CD4-positive, alpha-beta T cell (primary cell): ENCODE data around the gene SND1. TPM values are rescaled to one million over a fixed set of nuclear protein-coding genes. Genes with fewer than 3 reads are reported as not detected.

Experiments
- ATAC-seq: fragments of 200-7000 bp; cut with Tn5 transposase; one replicate; pipeline ENCODE4 v1.10.0; 2022; ENCODE audit warnings: mild to moderate bottlenecking; ENCODE audit not compliant: poor library complexity
- CTCF ChIA-PET: fragments of 350-600 bp; sonication (Branson Sonifier 250); formaldehyde crosslinking; loops from one replicate; lab custom pipeline; 2021; ENCODE audit warnings: antibody characterized with exemption, inconsistent platforms; lab: Charles Lee
- POLR2A ChIA-PET: fragments of 350-600 bp; sonication (Branson Sonifier 250); formaldehyde crosslinking; loops from one replicate; lab custom pipeline; 2021; ENCODE audit warnings: antibody characterized with exemption, inconsistent platforms; lab: Charles Lee
- DNase-seq, 14 experiments: peaks; one replicate each; pipeline ENCODE4 v3.0.0-alpha.2; 2013 to 2020; ENCODE audit warnings: mixed read lengths in 2 of 14
- H3K27ac ChIP-seq, 2 donors: one replicate each; pipeline versions ENCODE4 v1.5.1 to v1.7.0; 2013; ENCODE audit warnings: low read length in 2 of 2, low read depth in 1 of 2, mild to moderate bottlenecking in 1 of 2
- H3K27me3 ChIP-seq, 2 experiments: 1 replicate in 1 of 2; 2 replicates in 1 of 2; pipeline versions ENCODE4 v1.6.1 to v1.7.0; 2013; ENCODE audit warnings: low read length in 2 of 2, control low read depth in 1 of 2, mild to moderate bottlenecking in 1 of 2, moderate library complexity in 1 of 2; ENCODE audit not compliant: insufficient read depth in 2 of 2, control insufficient read depth in 1 of 2
- H3K36me3 ChIP-seq: one replicate; pipeline ENCODE4 v1.6.1; 2013; ENCODE audit warnings: low read length, control low read depth; ENCODE audit not compliant: insufficient read depth
- H3K4me1 ChIP-seq: one replicate; pipeline ENCODE4 v1.6.1; 2013; ENCODE audit warnings: low read length, control low read depth; ENCODE audit not compliant: insufficient read depth
- H3K4me3 ChIP-seq: one replicate; pipeline ENCODE4 v1.5.1; 2013; ENCODE audit warnings: mild to moderate bottlenecking, low read length, moderate library complexity
- H3K9me3 ChIP-seq, 2 experiments: 1 replicate in 1 of 2; 2 replicates in 1 of 2; pipeline versions ENCODE4 v1.6.1 to v1.7.0; 2013; ENCODE audit warnings: low read length in 2 of 2, mild to moderate bottlenecking in 2 of 2, control low read depth in 1 of 2, moderate library complexity in 1 of 2; ENCODE audit not compliant: control insufficient read depth in 1 of 2, insufficient read depth in 1 of 2
- H3K27ac Mint-ChIP-seq: one replicate; pipeline ENCODE4 v1.8.0; 2020; ENCODE audit warnings: mixed read lengths
- H3K27me3 Mint-ChIP-seq: one replicate; pipeline ENCODE4 v1.8.0; 2021; ENCODE audit warnings: mixed read lengths
- H3K36me3 Mint-ChIP-seq: one replicate; pipeline ENCODE4 v1.8.0; 2021; ENCODE audit warnings: low read depth, mixed read lengths
- H3K4me1 Mint-ChIP-seq: one replicate; pipeline ENCODE4 v1.8.0; 2021; ENCODE audit warnings: low read depth, mixed read lengths
- H3K4me3 Mint-ChIP-seq: one replicate; pipeline ENCODE4 v1.8.0; 2020; ENCODE audit warnings: mild to moderate bottlenecking, mixed read lengths
- H3K9me3 Mint-ChIP-seq: one replicate; pipeline ENCODE4 v1.8.0; 2020; ENCODE audit warnings: mixed read lengths
- CTCF ChIP-seq: fragments of 200-600 bp; IDR thresholded peaks from one replicate; pipeline ENCODE4 v1.8.0; 2022; ENCODE audit warnings: antibody characterized with exemption, mild to moderate bottlenecking
- intact Hi-C, 2 experiments: fragments of 100-400 bp; cut with DNase I in 1 of 2; cut with micrococcal nuclease in 1 of 2; formaldehyde crosslinking; loops; one replicate each; pipeline versions ENCODE4 v1.15.1 to v1.9.0; 2023 to 2025; cut with DNase I, micrococcal nuclease
- total RNA-seq, 174 experiments: library from RNA in 2 of 174; stranded (reverse) in 2 of 174; gene quantifications; one replicate each; pipeline ENCODE4 v1.2.3 and lab custom pipeline; 2021 to 2026

SND1 gene
- total RNA-seq, 2 experiments from 2014 or later, result 104 to 113 TPM

GRCh38 chr7:127689194-127689772 lies 37.3 kb downstream of the SND1 start:
- no peaks in the 10 kb centered on the region for H3K27me3 Mint-ChIP-seq
- ATAC-seq, result no peak
- ChIA-PET POLR2A (no interaction called here), CTCF (no interaction called here)
- H3K4me1 ChIP-seq, result peaks cover 3% of the 10 kb centered on the region
- no peak for DNase-seq
- peaks cover 70% of the 10 kb centered on the region for H3K36me3 Mint-ChIP-seq
- H3K27ac Mint-ChIP-seq, result no peak overlapping the region
- peaks cover 29% of the 10 kb centered on the region for H3K4me1 Mint-ChIP-seq
- H3K4me3 Mint-ChIP-seq, result no peak overlapping the region
- H3K4me3 ChIP-seq, result no peak overlapping the region
- no peaks in the 10 kb centered on the region for H3K9me3 ChIP-seq
- intact Hi-C loops, result no loop called here
- TF ChIP-seq CTCF, result no peak
- H3K27me3 ChIP-seq, result no peaks in the 10 kb centered on the region
- peaks cover 57% of the 10 kb centered on the region for H3K36me3 ChIP-seq
- H3K27ac ChIP-seq, result no peak overlapping the region
- H3K9me3 Mint-ChIP-seq, result no peaks in the 10 kb centered on the region

- ATAC-seq (no peak), DNase-seq (no peak)
- peaks cover 20% of the 10 kb centered on the region for H3K4me1 Mint-ChIP-seq
- Histone ChIP-seq H3K9me3 (no peaks in the 10 kb centered on the region), H3K4me3 (no peak overlapping the region), H3K4me1 (peaks cover 3% of the 10 kb centered on the region), H3K27me3 (no peaks in the 10 kb centered on the region), H3K27ac (no peak overlapping the region), H3K36me3 (peaks cover 66% of the 10 kb centered on the region)
- peaks cover 81% of the 10 kb centered on the region for H3K36me3 Mint-ChIP-seq
- ChIA-PET POLR2A (no interaction called here), CTCF (no interaction called here)
- TF ChIP-seq CTCF, result no peak
- no peaks in the 10 kb centered on the region for H3K27me3 Mint-ChIP-seq
- no peak overlapping the region for H3K27ac Mint-ChIP-seq
- intact Hi-C loops, result no loop called here
- H3K9me3 Mint-ChIP-seq, result no peaks in the 10 kb centered on the region
- no peak overlapping the region for H3K4me3 Mint-ChIP-seq
These were observed 38.3 kb downstream of the SND1 start for GRCh38 chr7:127690337-127690736.

- no peaks in the 10 kb centered on the region for H3K9me3 Mint-ChIP-seq
- H3K4me3 Mint-ChIP-seq, result no peak overlapping the region
- no peaks in the 10 kb centered on the region for H3K9me3 ChIP-seq
- ATAC-seq (no peak), DNase-seq (no peak)
- no peak for TF ChIP-seq CTCF
- peaks cover 3% of the 10 kb centered on the region for H3K4me1 ChIP-seq
- CTCF ChIA-PET, result no interaction called here
- H3K27me3 Mint-ChIP-seq, result no peaks in the 10 kb centered on the region
- peaks cover 71% of the 10 kb centered on the region for H3K36me3 ChIP-seq
- H3K4me1 Mint-ChIP-seq, result peaks cover 20% of the 10 kb centered on the region
- H3K4me3 ChIP-seq, result no peak overlapping the region
- H3K36me3 Mint-ChIP-seq, result peaks cover 81% of the 10 kb centered on the region
- no peaks in the 10 kb centered on the region for H3K27me3 ChIP-seq
- H3K27ac Mint-ChIP-seq, result no peak overlapping the region
- POLR2A ChIA-PET, result no interaction called here
- H3K27ac ChIP-seq, result no peak overlapping the region
- intact Hi-C loops, result no loop called here
These were observed 38.8 kb downstream of the SND1 start for GRCh38 chr7:127690806-127691205.
